Type B pancreatic cell (in vitro differentiated cells): ENCODE measurements around the gene ISCA1. TPM values are rescaled to one million over a fixed set of nuclear protein-coding genes. Genes with fewer than 3 reads are reported as not detected.

Experiments used
- DNase-seq: peaks from one replicate; pipeline ENCODE4 v3.0.0; 2021; ENCODE audit warnings: mixed read lengths; ENCODE audit not compliant: unreplicated experiment; ENCODE audit errors: extremely low spot score
- H3K27ac Mint-ChIP-seq: 2 replicates; pipeline ENCODE4 v1.8.0; 2021; ENCODE audit warnings: mild to moderate bottlenecking, mixed read lengths
- H3K27me3 Mint-ChIP-seq: 2 replicates; pipeline ENCODE4 v1.8.0; 2021; ENCODE audit warnings: mixed read lengths
- H3K36me3 Mint-ChIP-seq: 2 replicates; pipeline ENCODE4 v1.8.0; 2021; ENCODE audit warnings: mixed read lengths
- H3K4me1 Mint-ChIP-seq: one replicate; pipeline ENCODE4 v1.8.0; 2021; ENCODE audit warnings: mixed read lengths; ENCODE audit not compliant: unreplicated experiment
- H3K4me3 Mint-ChIP-seq: 2 replicates; pipeline ENCODE4 v1.8.0; 2021; ENCODE audit warnings: mild to moderate bottlenecking, mixed read lengths
- H3K9me3 Mint-ChIP-seq: 2 replicates; pipeline ENCODE4 v1.8.0; 2021; ENCODE audit warnings: mixed read lengths
- CTCF ChIP-seq: fragments of 200-600 bp; sonication (generic); conservative IDR thresholded peaks from 2 replicates; pipeline ENCODE4 v1.5.0; 2021; ENCODE audit warnings: antibody characterized with exemption, mild to moderate bottlenecking
- total RNA-seq: library from RNA; stranded (reverse); gene quantifications from 2 replicates; pipeline ENCODE4 v1.2.1, GENCODE V29; 2021; ENCODE audit warnings: low replicate concordance

ISCA1 gene
- total RNA-seq, 1 donor from 2014 or later, result 36.8 TPM

GRCh38 chr9:86257391-86257790 is 24.9 kb downstream of the ISCA1 start:
- no peak overlapping the region for H3K27ac Mint-ChIP-seq
- peaks cover 6% of the 10 kb centered on the region for H3K4me1 Mint-ChIP-seq
- H3K9me3 Mint-ChIP-seq, result no peaks in the 10 kb centered on the region
- peaks cover 9% of the 10 kb centered on the region for H3K36me3 Mint-ChIP-seq
- no peak for DNase-seq
- H3K4me3 Mint-ChIP-seq, result no peak overlapping the region
- no peak for TF ChIP-seq CTCF
- no peaks in the 10 kb centered on the region for H3K27me3 Mint-ChIP-seq

- H3K27me3 Mint-ChIP-seq, result no peaks in the 10 kb centered on the region
- no peak overlapping the region for H3K4me3 Mint-ChIP-seq
- H3K4me1 Mint-ChIP-seq, result peaks cover 3% of the 10 kb centered on the region
- TF ChIP-seq CTCF, result no peak
- no peak for DNase-seq
- H3K9me3 Mint-ChIP-seq, result no peaks in the 10 kb centered on the region
- H3K36me3 Mint-ChIP-seq, result peaks cover 9% of the 10 kb centered on the region
- no peak overlapping the region for H3K27ac Mint-ChIP-seq
Measured at GRCh38 chr9:86256653-86257052, 25.7 kb downstream of the ISCA1 start.

GRCh38 chr9:86253577-86253976 is 28.8 kb downstream of the ISCA1 start:
- no peaks in the 10 kb centered on the region for H3K27me3 Mint-ChIP-seq
- H3K36me3 Mint-ChIP-seq, result peaks cover 9% of the 10 kb centered on the region
- H3K4me1 Mint-ChIP-seq, result no peaks in the 10 kb centered on the region
- H3K27ac Mint-ChIP-seq, result no peak overlapping the region
- no peak for DNase-seq
- TF ChIP-seq CTCF, result no peak
- H3K4me3 Mint-ChIP-seq, result no peak overlapping the region
- H3K9me3 Mint-ChIP-seq, result no peaks in the 10 kb centered on the region

GRCh38 chr9:86252870-86253269 is 29.5 kb downstream of the ISCA1 start:
- Mint-ChIP-seq H3K9me3 (no peaks in the 10 kb centered on the region), H3K27me3 (no peaks in the 10 kb centered on the region), H3K4me1 (no peaks in the 10 kb centered on the region), H3K27ac (no peak overlapping the region), H3K4me3 (no peak overlapping the region), H3K36me3 (peaks cover 9% of the 10 kb centered on the region)
- DNase-seq, result no peak
- TF ChIP-seq CTCF, result no peak

- Mint-ChIP-seq H3K36me3 (peaks cover 3% of the 10 kb centered on the region), H3K9me3 (no peaks in the 10 kb centered on the region), H3K4me1 (no peaks in the 10 kb centered on the region), H3K4me3 (no peak overlapping the region), H3K27ac (no peak overlapping the region), H3K27me3 (no peaks in the 10 kb centered on the region)
- DNase-seq, result no peak
- no peak for TF ChIP-seq CTCF
Measured at GRCh38 chr9:86250123-86250522, 32.2 kb downstream of the ISCA1 start.

- no peaks in the 10 kb centered on the region for H3K4me1 Mint-ChIP-seq
- H3K4me3 Mint-ChIP-seq, result no peak overlapping the region
- TF ChIP-seq CTCF, result no peak
- no peak overlapping the region for H3K27ac Mint-ChIP-seq
- no peak for DNase-seq
- no peaks in the 10 kb centered on the region for H3K9me3 Mint-ChIP-seq
- H3K36me3 Mint-ChIP-seq, result no peaks in the 10 kb centered on the region
- H3K27me3 Mint-ChIP-seq, result no peaks in the 10 kb centered on the region
Measured at GRCh38 chr9:86248746-86249145, 33.6 kb downstream of the ISCA1 start.
